Stimulated activated CD4-positive, alpha-beta T cell treated with anti-CD3 and anti-CD28 coated beads, Interleukin-2, amount 100 ng/mL, for 4 hours (primary cell): ENCODE results near the gene SELENOW.
"Not testable (repeated sequence)": the region's sequence is repeated elsewhere in the genome, so short reads cannot be mapped to it uniquely, and the experiment has no call there.

Source experiments
- DNase-seq: peaks from one replicate; pipeline ENCODE4 v3.0.0-alpha.2; 2020; ENCODE audit warnings: low read depth

The SELENOW gene

GRCh38 chr19:47756953-47757608, 21.4 kb upstream of the SELENOW start:
- DNase-seq, result no peak

- DNase-seq, result no peak
Measured at GRCh38 chr19:47757617-47758442, 20.7 kb upstream of the SELENOW start.

- DNase-seq, result no peak
Measured at GRCh38 chr19:47758443-47758804, 20.1 kb upstream of the SELENOW start.

- DNase-seq, result no peak
Measured at GRCh38 chr19:47760632-47760999, 17.9 kb upstream of the SELENOW start.

- no peak for DNase-seq
Measured at GRCh38 chr19:47761566-47761965, 16.9 kb upstream of the SELENOW start.

- no peak for DNase-seq
Measured at GRCh38 chr19:47762151-47762550, 16.4 kb upstream of the SELENOW start.

- DNase-seq, result no peak
Measured at GRCh38 chr19:47762615-47763308, 15.7 kb upstream of the SELENOW start.

GRCh38 chr19:47764705-47765104, 13.8 kb upstream of the SELENOW start:
- not testable (repeated sequence) for DNase-seq

- DNase-seq, result peak; percentile 10
Measured at GRCh38 chr19:47765523-47766358, 12.8 kb upstream of the SELENOW start.

GRCh38 chr19:47766359-47766620, 12.2 kb upstream of the SELENOW start:
- DNase-seq, result no peak

- DNase-seq, result no peak
Measured at GRCh38 chr19:47766670-47767069, 11.8 kb upstream of the SELENOW start.

GRCh38 chr19:47767349-47767748, 11.2 kb upstream of the SELENOW start:
- no peak for DNase-seq

- DNase-seq, result no peak
Measured at GRCh38 chr19:47768604-47769003, 9.9 kb upstream of the SELENOW start.

- no peak for DNase-seq
Measured at GRCh38 chr19:47769534-47769933, 9.0 kb upstream of the SELENOW start.

- DNase-seq, result not testable (repeated sequence)
Measured at GRCh38 chr19:47771291-47771690, 7.2 kb upstream of the SELENOW start.

GRCh38 chr19:47776568-47776967, 1.9 kb upstream of the SELENOW start:
- DNase-seq, result no peak

GRCh38 chr19:47777245-47778048, 1.1 kb upstream of the SELENOW start:
- not testable (repeated sequence) for DNase-seq

- no peak for DNase-seq
Measured at GRCh38 chr19:47778954-47779351, 450 bp downstream of the SELENOW start.

GRCh38 chr19:47779524-47780214, 1.2 kb downstream of the SELENOW start:
- DNase-seq, result no peak

GRCh38 chr19:47780215-47780551, 1.7 kb downstream of the SELENOW start:
- no peak for DNase-seq
